Activated CD4-positive, alpha-beta T cell treated with anti-CD3 and anti-CD28 coated beads for 4 hours (primary cell): Measurements from ENCODE around the gene TCF4.

Experiments
- DNase-seq, 2 donors: peaks; one replicate each; pipeline ENCODE4 v3.0.0-alpha.2; 2020

The TCF4 gene

DNA sequence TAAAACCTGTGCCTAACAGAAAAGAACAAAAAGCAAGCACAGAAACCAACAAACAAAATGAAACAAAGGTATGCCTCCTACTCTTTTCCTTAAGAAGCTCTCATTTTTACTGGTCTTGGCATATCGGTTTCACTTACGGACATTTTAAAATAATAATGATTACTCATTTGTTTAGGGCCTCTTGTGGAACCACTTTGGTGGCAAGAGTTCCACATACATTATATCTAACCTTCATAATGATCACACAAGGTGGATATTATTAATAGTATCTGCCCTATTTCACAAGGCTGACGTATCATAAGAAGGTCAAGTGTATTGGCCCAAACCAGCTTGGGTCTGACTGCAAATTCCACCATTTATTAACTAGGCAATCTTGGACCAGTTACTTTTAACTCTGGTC, 304.7 kb downstream of the TCF4 start:
- DNase-seq: no peak

DNA sequence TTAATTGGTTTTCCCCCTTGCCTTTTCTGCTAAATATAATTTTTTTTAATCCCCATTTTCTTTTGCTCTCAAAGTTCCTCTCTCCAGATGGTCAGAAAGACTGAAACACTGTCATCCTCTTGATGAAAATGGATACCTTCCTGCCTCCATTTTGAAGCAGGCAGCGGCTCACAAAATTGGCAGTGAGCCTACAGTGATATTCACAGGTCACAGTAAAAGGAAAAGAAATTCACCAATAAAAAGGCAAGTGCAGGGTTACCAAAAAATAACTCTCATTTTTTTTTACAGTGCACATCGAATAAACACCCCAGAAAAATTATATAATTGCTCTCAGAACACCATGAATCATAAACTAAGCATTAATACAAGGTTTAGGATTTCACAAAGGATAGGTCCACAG, 307.5 kb downstream of the TCF4 start:
- DNase-seq: no peak

DNA sequence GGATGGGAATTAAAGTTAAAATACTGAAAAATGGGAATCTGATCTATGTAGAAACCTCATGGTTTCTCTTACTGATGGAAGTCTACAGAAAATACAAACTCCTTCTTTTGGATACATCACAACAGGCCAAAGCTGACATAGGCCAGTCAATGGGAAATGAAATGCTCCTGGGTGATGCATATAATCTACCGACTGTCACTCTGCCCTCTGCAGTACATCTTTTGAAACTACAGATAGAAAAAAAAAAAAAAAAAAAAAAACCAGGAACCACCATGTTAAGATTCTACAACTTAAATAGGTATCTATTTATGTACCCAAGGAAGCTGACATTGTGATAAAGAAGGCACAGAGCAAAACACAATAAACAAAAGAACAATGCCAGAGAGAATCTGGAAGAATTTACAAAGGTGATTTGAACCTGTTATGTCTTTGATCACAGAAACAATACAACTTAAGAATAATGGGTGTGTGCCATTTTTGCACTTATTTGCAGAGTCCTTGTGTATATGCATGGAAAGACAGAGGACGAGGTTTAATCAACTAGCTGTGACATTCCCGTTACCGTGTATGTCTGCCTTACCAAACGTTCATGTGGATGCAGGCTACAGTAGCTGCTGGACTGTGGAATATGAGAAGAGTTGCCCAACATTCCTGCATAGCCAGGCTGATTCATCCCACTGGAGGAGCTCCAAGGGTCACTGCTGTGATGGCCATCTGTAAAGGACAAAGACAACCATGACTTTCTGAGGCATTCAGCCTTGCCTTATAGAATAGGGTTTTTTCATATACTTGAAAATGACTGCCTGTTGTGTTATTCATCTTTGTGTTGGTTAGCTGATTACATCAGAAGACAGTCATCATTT, 312.7 kb downstream of the TCF4 start:
- no peak for DNase-seq

DNA sequence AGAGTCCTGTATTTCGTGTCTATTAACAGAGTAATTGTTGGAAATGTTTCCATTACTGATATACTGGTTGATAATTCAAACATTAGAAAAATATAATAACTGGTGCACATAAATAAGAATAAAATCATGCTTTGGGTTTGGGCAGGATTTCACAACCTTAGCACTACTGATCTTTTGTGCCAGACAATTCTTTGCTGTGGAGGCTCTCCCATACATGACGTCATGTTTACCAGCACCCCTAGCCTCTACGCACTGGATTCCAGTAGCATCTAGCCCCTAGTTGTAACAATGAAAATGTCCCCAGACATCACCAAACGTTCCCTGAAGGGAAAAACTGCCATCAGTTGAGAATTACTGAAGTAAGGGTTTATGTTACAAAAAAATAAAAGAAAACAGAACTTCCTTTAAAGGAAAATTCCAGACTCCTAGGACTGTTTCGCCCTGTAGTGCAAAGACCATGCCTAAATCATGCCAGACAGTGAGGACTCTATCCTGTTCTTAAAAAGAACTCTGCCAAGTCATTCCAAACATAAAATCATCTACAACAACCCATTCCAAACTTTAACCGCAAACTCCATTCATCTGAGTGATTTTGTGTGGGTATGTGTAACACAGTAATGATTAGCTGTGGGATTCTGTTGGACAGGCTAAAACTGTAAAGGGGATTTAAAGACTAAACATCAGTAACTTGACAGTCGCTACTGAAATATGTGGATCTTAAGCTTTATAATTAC, 315.3 kb downstream of the TCF4 start:
- DNase-seq: no peak

DNA sequence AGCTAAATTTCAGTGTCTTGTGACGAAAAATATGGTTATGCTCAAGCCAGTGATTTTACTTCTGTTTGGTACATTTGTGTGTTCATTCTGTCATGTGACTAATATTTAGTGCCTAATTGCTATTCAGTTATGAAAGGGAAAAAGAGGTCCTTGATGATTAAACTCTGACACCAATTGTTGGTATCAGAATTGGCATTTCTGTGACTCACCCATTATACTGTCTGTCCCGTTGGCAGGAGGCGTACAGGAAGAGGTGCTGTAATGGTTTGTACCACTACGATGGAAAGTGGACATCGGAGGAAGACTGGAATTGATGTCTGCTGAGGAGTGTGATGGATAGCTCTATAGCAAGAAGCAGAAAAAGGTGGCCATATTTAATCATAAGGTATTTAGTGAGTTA, 318.4 kb downstream of the TCF4 start:
- DNase-seq: no peak

DNA sequence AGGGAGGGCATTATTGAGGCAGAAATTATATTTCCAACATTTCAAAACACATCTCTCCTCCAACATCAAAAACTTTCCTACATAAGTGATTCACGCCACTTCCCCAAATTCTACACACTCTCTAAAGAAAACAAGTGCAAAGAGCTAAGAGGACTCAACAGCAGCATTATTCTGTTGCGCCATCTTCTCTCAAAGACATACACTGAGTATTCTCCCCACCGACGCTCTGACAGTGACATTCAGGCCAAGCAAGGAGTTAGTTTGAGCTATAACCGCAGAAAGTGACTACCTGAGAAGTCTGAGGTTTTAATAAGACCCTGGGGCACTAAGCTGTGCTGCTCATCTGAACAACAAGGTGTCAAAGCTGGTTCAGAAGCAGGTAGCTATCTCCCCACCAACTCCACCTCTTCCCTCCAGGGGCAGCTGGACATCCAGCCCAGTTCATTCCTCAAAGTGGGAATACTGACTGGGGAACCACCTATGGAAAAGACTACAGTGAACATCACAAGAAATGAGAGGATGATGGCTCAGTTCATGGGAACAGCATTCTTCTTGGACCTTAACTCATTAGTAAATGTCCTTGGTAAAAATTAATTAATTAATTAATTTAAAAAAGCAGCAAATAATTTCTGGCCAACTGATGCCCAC, 319.2 kb downstream of the TCF4 start:
- DNase-seq: no peak

DNA sequence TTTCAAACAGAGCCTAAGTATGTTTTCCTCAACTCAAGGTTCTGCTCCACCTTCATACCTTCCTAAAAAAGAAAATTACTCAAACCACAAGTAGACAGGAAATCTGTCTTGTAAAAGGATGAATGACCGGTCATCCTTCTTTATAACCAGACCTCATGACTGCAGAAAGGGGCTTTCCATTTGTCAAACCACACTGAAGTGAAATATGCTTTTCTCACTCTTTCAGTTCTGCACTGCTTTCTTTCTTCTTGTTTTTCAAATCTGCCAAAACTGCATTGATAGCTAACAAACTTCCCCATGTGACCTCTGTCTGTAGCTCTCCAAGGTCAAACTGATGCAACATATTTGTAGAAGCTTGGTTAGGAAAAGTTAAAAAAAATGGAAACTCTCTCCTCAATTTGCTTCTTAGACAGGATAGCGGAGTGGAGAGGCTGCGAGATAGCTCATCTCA, 319.8 kb downstream of the TCF4 start:
- no peak for DNase-seq

DNA sequence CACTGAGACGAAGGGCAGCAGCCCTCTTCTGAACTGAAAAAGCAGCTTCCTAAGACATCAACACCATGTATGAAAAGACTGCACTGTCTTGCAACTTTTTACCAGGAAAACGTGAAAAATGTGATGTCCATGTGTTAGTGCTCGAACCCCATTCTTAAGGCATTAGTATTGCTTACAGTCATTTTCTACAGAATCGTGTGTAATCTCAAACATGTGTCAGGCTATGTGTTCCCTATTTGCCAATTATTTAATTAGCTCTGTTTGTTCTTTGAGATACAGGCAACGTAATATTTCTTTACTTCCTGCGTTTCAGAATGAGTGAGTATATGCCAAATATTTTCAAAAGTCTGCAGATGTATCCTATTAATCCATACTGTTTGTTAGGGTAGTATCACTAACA, 321.0 kb downstream of the TCF4 start:
- DNase-seq: no peak

DNA sequence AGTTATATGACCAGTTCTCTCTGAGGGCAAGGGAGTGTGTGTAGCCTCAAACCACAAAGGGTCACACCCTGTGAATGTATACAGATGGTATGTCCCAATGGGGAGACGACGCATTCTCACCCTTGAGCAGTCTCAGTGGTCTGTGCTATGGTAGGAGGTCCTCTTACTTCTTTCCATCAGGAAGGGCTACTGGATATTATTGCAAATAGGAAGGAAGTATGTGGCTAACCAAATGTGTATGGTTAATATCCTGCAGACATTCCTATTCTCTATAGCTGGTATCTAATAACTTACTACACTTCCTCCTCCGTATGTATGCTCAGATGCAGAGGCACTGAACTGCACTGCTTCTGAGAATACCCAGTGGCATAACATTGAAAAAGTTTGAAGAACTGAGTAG, 322.0 kb downstream of the TCF4 start:
- DNase-seq: no peak

DNA sequence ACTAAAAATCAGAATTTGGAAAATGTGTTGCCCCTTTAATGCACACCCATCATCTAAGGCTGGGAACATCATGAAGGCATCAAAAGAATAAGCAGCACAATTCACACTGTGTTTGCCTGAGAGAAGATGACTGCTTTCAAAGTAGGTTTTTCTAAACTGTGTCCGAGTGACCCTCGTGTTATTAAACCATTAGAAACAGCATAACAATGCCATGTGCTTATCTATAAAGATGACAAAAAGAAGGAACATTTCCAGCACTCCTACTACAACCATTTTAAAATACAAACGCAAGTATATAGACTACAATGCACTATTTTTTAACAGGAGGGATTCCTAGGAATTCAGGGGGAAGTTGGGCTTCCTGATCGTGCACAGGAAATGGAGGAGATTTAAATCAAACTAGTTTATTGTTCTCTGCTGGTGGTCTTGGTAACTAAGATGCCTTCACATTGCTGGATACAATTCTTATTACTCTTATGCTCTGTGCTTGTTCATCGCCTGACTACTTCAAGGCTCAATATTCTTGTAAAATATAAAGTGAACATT, 322.8 kb downstream of the TCF4 start:
- no peak for DNase-seq

DNA sequence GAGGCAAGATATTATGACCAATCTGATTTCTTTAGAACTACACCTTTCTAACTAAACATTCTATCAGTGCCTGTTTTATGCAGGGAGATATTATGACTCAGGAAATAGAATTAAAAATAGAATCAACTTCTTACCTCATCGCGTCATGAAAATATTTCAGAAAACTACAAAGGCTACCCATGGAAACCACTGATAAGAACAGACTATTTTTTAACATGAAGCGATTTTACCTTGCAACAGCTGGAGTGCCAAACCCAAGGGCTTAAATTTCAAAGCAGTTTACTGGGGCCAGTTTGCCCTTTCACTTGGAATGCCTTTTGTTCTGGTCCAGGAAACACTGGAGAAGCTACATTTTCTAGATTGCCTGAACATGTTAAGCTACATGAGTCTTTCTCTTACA, 323.9 kb downstream of the TCF4 start:
- DNase-seq: no peak

DNA sequence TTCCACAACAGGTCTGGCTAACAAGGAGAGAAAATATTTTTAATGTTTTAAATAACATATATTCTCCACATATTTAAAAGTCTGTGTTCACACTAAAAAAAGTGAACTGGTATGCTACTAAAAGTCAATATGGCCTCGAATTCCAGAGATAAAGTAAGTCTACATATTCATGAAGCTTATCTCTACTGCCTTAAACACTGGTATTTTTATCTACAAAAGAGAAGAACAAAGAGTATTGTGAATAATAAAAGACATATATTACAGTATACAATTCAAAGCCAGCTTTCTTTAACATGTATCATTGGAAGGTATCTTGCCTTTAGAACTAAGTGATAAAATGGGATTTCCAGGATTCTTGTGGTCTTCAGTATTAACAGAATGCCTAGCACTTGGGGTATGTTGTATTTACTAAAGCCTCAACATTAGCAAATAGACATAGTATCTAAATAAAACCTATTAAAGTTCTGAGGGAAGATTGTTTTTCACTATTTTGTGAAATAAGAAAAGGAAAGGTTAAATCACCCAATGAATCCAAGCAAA, 325.9 kb downstream of the TCF4 start:
- no peak for DNase-seq

DNA sequence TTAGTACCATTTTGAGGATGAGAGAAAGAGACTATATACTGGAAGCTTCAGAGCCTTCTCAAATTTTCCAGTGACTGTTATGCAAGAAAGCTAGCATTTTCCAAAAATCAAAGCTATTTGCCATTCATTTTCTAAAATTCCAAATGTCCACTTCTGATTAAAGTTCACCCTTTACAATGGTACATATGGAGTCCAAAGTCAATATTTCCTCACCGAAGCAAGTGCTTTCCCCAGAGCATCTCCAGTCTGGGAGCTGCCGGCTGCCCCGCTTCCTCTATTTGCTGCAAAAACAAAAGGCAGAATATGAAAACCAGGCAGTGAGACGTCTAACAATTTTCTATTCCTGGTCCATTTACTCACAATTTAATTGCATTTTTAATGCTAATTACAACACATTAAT, 326.7 kb downstream of the TCF4 start:
- no peak for DNase-seq

DNA sequence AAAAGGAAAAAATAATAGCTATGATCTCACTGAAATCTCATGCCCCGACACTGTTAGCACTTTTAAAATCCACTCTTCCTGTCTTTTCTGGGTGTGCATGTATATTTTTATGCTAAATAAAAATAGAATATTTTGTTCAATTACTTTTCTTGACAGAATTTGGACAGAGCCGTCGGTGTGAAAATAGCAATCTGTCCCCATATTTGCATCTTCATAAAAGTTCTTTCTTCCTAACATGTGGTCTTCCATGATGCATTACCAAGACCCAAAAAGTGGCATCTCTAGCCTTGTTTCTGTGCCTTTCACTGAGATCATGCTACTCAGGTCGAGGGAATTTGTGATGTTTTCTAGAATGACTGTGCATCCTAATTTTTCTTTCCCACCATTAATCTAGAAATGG, 329.9 kb downstream of the TCF4 start:
- no peak for DNase-seq

DNA sequence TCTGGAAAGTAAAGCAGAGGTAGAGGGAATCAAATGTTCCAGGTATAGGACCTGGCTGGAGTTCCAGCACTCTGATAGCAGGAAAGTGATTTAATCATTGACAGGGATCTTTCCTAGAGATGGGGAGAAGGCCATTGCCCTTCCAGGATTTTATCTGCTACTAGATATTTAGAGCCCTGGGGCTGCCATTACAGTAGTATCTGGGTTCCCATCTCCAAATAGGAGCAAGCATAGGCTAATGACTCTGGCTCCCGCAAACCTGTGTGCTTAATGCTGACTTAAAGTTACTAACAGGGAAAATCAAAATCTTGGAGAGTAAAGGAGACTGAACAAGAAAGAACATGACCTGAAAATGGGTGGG, 331.1 kb downstream of the TCF4 start:
- DNase-seq: no peak

DNA sequence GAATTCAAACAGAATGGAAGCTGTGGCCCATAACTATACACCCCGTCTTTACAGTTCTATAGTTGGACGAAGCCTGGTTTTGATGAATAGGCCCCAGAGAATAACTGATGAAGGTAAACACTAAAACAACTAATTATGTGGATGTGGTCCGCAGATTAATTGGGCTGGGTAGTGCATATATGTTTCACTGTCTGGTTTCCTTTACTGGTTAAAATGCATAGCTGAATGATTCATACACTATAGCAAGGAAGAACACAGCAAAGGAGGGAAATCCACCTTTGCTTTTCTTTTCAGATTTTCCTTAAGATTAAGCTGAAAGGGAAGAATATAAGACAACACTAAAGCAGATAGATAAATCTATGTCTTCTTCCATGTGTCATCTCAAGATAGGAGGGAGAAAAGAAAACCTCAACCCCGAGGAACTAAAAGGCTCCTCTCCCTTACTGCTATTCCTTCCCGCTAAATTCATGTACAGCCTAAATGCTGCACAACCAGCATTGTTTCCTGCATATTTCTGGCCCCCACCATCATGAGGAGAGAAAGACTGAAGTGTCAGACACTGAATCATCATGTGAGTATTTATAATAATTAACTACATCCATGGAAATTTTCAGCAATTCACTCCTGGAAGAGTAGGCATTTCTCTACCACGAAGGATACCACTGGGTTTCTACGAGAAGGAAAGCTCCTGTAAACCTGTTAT, 331.6 kb downstream of the TCF4 start:
- no peak for DNase-seq

DNA sequence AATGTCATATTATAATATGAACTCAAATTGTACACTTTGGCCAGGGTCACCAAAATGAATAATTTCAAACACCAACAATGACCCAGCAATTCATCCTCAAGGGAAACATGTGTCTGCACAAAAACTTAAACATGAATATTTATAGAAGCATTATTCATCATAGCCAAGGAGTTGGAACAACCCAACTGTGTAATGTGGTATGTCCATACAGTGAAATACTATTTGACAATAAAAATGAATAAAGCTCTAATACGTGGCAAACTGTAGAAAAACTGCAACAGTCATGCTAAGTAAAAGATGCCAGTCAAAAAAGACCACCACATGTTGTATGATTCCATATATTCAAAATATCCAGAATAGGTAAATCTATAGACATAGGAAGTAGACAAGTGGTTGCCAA, 334.2 kb downstream of the TCF4 start:
- DNase-seq: no peak

DNA sequence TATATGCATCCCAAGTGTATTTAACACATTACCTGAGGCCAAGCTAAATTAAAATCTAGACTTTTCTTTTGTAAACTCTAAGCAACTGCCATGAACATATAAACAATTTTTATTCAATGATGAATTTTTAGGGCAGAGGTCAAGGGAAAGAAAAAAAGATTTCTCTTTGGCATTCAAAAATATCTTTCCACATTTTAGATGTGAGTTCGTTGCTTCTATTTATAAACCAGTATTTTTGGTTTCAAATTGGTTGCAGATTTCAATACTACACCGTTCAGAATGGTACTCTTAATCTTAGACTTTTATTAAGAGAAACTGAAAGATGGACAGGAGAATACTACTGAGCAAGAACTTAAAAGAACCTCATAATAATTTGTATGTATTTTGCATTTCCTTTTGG, 335.1 kb downstream of the TCF4 start:
- DNase-seq: no peak

DNA sequence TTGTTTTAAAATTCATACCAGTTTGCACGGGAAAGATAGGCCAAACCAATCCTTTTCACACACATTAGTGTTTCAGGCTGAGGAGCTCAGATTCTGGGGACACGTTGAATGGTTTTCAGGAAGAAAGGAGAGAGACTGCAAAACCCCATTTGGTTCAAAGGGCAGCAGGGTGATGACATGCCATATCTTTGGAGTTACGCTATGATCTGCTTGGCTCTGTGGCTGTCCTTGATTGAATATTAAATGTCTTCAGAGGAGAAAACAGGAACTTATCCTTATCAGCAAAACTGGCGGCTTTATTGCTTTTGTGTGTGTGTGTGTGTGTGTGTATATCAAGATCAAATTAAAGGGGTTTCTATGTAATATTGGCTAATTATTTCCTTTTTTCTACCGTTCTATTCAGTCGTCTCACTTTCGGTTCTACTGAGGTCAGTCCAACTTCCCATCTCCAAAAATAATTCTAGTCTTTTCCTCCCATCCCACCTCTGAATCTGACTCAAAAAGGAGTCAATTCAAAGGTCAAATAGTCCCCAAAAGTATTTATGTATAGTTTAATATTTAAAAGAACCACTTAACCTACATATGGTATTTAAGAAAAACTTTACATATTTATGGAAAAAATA, 335.8 kb downstream of the TCF4 start:
- no peak for DNase-seq

DNA sequence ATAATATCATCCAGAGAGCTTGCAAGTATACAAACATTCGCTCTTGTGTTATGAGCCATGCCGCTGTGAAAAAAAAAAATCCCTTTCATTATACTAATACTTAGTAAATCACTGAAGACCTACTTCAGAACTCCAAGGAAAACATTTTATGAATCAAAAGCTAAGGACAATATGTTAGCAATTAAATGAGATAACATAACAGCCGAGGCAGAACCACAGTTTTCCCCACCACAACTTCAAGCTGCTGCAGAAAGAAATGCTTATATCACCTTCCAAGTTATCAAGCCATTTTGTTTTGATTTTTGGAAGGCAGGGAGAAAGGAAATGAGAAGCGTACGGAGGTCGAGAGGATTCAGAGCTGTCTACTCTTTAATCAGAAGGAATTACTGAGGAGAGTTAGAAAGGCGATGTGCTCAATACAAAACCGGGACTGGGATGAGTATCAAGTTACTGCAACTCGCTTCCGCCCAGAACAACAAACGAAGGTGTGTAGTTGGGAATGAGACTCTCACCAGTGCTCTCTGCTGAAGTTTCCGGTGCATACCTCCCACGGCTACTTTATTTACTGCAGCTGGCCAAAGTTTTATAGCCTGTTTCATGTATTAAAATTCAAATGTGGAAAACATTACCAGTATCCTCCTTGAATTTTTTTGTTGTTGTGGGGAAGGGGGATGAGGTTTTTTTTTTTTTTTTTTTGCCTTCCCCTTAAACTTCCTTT, 336.6 kb downstream of the TCF4 start:
- no peak for DNase-seq

DNA sequence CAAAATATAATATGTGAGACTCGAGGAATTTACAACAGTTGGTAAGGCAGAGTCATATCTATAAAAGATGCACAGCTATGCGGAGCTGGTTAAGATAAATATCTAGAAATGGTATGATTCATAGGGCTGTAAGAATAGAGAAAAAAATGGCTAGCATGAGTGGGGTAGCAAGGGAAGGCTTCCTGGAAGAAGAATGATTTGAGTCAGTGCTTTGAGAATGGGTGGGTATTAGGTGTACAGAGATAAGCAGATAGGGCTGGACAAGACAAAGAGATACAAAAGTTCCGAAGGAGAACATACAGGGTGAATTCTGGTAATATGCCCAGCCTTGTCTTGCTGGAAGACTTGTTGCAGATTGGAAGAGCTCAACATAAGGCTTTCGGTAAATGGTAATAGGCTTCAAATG, 337.2 kb downstream of the TCF4 start:
- DNase-seq: no peak

DNA sequence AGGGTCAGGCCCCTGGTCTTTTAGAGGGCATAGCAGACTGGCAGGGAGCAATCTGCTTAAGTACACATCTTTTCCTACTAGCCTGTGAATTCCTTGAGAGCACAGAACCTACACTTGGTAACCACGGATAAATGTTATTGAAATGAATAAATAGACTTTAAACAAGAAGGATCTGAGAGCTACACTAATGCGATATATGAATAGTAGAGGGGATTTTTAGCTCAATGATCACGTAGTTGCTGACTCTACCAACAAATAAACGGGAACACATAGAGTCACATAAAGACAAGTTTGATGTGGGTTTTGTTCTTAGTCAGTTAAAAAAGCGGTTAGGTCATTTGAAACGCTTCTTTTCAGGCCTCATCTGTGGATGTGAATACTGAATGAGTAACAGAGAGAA, 338.4 kb downstream of the TCF4 start:
- no peak for DNase-seq
